ENCODE results near the gene RPS6KA2. TPM values are rescaled to one million over a fixed set of nuclear protein-coding genes. Genes with fewer than 3 reads are reported as not detected.

The RPS6KA2 gene
- total RNA-seq, 4 donors from 2014 or later, result 43.9 to 161 (median 82.7) TPM

- no peak for TF ChIP-seq CTCF (IDR thresholded peaks at IDR 0.05; ENCODE audit: low read depth)
These were observed 194.0 kb downstream of the RPS6KA2 start for GRCh38 chr6:166433096-166433495.

- no peak for TF ChIP-seq CTCF (IDR thresholded peaks at IDR 0.05; ENCODE audit: low read depth)
These were observed 196.8 kb downstream of the RPS6KA2 start for GRCh38 chr6:166430269-166430668.

- no peak for TF ChIP-seq CTCF (IDR thresholded peaks at IDR 0.05; ENCODE audit: low read depth)
These were observed 202.6 kb downstream of the RPS6KA2 start for GRCh38 chr6:166424431-166424830.

- no peak for TF ChIP-seq CTCF (IDR thresholded peaks at IDR 0.05; ENCODE audit: low read depth)
These were observed 203.3 kb downstream of the RPS6KA2 start for GRCh38 chr6:166423781-166424180.

- no peak for TF ChIP-seq CTCF (IDR thresholded peaks at IDR 0.05; ENCODE audit: low read depth)
These were observed 203.9 kb downstream of the RPS6KA2 start for GRCh38 chr6:166423051-166423745.

- no peak for TF ChIP-seq CTCF (IDR thresholded peaks at IDR 0.05; ENCODE audit: low read depth)
These were observed 204.7 kb downstream of the RPS6KA2 start for GRCh38 chr6:166422201-166422940.

- TF ChIP-seq CTCF (IDR thresholded peaks at IDR 0.05; ENCODE audit: low read depth), result no peak
These were observed 206.7 kb downstream of the RPS6KA2 start for GRCh38 chr6:166420351-166420750.

All from subcutaneous adipose tissue (tissue), 4 donors.